HG03460 (cell line): Measurements from ENCODE around the gene SHISA7.
A peak's percentile ranks its signal among the peaks of the same experiment; 100 is the strongest.

Experiments
- ATAC-seq: cut with Tn5 transposase; IDR thresholded peaks from one replicate; pipeline ENCODE4 v1.9.1; 2021; ENCODE audit not compliant: unreplicated experiment

SHISA7 gene

DNA sequence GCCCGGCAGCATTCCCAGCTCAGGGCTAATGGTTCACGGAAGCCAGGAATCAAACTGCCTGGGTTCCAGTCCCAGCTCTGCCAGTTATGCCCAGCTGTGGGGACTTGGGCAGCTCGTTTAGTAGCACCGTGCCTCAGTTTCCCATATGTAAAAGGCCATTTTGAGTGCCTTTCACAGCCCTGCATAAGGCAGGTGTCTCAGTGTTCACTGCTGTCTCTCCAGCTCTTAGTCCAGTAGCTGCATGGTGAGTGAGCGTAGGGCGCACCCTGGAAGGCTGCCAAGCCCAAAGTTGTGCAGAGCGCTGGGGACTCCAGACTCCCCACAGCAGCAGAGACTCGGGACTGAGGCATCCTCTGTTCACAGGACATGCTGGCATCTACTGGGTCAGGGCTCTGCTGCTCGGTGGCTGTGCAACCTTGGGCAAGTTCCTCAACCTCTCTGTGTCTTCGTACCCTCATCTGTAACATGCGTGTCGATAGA lies 51.9 kb downstream of the SHISA7 start:
- ATAC-seq, result no peak

- no peak for ATAC-seq
Measured at GRCh38 chr19:55390461-55390880, 52.6 kb downstream of the SHISA7 start.

DNA sequence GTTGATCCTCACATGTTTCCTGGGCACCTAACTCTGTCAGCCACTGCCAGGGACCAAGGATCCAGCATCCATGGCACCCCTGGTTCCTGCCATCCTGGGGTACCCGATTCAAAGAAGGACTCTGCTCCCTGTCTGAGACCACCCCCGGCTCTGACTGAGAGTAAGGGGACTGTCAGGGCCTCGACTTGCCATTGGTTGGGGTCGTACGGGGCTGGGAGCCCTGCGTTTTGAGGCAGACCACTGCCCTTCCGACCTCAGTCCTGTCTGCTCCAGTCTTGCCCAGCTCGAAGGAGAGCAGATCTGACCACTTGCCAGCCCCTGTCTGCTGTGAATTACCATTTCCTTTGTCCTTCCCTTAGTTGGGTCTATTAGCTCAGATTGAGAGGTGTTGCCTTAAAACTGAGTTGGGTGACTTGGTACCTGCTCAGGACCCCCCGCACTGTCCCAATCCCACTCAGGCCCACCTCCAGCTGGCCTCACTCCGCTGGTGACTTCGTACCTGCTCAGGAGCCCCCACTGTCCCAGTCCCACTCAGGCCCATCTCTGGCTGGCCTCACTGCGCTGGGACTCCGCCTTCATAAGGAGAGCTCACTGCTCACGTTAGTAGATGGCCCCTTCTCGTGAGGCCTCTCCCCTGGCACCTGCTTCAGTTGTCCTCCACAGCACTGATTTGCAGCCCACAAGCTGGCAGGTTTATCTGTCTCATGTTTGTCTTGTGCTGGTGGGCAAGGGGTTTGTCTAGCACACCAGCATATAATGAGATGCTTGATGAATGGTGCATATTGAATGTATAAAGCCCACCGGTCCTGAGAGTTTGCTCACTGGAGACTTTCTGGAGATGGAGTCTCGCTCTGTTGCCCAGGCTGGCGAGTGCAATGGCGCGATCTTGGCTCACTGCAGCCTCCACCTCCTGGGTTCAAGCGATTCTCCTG lies 53.4 kb downstream of the SHISA7 start:
- no peak for ATAC-seq

DNA sequence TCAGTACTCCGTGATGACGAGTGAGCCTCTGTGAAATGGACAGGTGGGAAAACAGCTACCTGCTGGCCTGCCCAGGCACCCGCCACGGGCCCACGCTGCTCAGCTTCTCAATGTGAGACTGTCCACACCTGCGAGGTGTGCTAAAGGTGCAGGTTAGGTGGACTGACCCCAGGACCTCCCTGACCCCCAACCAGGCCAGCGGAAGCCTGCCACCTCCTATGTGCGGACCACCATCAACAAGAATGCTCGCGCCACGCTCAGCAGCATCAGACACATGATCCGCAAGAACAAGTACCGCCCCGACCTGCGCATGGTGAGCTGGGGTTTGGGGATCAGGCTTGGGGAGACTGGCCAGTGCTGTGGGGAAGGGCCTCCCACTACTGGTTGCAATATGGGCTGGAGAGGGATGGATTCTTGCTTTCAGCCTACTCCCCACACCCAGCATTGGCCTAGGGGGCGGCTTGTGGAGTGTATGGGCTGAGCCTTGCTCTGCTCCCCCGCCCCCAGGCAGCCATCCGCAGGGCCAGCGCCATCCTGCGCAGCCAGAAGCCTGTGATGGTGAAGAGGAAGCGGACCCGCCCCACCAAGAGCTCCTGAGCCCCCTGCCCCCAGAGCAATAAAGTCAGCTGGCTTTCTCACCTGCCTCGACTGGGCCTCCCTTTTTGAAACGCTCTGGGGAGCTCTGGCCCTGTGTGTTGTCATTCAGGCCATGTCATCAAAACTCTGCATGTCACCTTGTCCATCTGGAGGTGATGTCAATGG lies 55.2 kb downstream of the SHISA7 start:
- ATAC-seq, result no peak

GRCh38 chr19:55386493-55386971 lies 56.6 kb downstream of the SHISA7 start:
- ATAC-seq, result no peak

- ATAC-seq, result peak; percentile 69
Measured at GRCh38 chr19:55385724-55386492, 57.2 kb downstream of the SHISA7 start, which contains the start of gene RPL28. Gene RPL28, plus strand, starts transcription at chr19:55385932. Its CDS starts 426 bp downstream, at chr19:55386358.

DNA sequence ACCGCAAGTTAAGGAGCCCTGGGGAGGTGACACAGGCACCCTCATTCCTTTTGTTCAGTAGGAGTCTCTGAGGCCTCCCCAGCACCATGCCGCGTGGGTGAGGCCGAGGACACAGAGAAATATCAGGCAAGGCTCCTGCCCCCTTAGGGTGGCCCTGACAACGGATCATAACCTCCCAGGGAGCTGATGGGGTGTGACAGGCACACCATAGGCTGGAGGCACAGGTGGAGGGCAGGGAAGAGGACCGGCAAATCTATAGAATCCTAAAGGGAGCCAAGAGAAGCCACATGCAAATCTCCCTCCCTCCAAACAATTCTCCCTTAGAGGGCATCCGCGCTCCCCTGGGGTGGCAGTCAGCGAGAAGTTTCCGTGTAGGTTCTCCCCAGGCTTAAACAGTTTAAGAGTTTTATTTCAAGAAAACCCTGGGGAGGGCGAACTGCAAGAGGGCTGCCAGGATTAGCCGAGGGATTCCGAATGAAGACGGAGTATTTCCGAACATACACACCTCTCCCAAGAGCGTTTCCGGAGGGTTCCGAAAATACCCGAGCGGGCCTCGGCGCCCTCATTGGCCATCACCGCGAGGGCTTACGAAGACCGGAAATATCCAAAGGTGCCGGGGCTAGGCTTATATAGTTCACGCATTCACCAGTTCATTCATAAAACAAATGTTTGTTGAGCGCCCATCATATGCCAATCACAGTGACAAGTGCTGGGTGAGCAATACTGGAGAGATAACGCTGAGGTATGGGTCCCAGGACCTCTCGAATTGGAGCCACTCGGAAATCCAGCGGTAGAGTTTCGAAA lies 58.0 kb downstream of the SHISA7 start:
- ATAC-seq, result peak; percentile 61

DNA sequence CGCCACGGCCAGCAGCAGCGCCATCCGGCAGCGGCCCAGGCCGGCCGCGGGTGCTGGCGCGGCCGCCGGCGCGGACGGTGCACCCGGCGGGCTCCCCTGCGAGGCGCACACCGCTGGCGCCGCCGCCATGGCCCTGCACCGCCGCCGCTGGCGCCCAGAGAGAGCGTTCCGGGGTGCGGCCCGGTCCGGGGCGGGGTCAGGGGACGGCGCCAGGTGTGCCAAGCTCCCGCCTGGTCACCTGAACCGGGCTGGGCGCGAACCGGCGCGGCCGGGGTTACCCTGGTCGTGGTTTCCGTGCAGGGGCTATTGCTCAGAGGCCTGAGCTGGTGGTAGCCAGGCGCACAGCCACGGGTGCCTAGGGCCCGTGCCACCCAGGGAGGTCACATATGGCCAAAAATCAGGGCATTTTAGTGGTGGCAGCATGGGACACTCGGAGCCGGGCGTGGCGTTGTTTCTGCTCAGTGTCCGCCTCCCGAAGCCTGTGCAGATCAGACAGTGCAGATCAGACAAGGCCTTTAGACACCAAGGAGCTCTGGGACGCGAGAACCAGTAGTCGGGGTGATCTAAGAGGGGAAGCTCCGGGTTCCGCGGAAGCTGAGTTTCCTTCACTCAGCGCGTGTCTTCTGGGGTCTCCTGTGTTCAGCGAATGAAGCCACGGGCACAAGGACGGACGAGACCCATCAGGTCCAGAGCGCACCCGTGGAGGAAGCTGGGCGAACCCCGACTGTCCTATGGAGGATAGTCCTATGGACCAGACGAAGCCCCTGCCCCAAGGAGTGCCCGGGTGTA lies 58.8 kb downstream of the SHISA7 start, which contains the start of gene TMEM238:
Gene TMEM238 (minus strand): TSS at position 162 of the 789 bp plus-strand sequence. CDS start 33 bp downstream, at position 129.
- ATAC-seq, result no peak

DNA sequence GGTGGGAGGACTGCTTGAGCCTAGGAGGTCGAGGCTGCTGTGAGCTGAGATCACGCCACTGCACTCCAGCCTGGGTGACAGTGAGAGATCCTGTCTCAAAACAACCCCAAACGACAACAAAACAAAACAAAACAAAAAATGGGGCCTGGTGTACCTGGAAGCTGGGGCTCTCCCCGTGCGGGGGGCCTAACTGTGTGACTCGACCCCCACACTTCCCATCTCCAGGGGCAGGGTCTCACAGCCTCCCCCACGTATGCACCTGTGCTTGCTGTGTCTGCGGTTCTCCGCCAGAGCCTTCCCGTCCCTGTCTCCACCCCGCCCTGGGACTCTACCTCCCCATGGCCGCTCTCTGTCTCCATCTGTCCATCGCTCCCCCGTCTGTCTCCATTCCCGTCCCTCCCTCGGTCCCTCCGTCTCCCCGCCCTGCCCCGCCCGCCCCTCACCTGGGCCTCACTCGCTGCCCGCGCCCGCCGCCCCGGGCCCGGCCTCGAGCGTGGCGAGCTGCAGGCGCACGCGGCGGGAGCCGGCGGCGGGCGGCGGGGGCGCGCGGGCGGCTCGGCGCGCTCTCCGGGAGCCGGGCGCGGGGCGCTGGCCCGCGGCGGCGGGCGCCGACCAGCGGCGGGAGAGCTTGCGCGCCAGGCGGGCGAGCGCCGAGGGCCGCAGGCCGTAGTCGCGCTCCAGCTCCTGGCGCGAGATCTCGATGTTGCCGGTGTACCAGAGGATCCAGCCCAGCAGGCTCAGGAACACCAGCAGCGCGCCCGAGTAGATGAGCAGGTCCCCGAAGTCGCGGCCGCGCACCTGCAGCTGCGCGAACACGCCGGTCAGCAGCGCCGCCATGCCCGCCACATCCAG lies 59.6 kb downstream of the SHISA7 start:
- no peak for ATAC-seq

DNA sequence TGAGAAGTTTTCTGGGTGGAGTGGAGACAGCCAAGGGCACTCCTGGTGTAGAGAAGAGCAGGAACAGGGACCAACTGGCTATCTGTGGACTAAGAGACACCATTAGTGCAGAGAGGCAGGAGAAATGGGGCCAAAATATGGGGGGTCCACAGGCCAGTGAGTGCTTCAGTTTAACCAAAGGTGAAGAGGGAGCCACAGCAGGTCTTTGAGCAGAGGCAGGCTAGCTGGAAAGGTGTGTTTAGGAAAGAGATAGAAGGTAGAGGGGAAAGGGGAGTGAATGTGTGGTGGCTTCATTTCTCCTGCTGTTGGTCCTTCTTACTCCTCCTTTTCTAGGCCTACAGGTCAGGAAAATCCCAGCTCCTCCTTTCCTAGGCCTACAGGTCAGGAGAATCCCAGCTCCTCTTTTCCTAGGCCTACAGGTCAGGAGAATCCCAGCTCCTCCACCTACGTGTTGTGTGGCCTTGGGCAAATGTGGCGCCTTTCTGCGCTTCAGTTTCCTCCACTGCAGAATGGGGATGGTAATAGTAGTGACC lies 60.5 kb downstream of the SHISA7 start:
- ATAC-seq, result no peak

GRCh38 chr19:55382013-55382412 lies 61.1 kb downstream of the SHISA7 start:
- ATAC-seq, result no peak

- ATAC-seq, result no peak
Measured at GRCh38 chr19:55379174-55379573, 63.9 kb downstream of the SHISA7 start.
